GM12892 (cell line): ENCODE results near the gene MYO5A.

Source experiments
- POLR2A ChIP-seq: IDR thresholded peaks from 2 replicates; pipeline ENCODE4 v1.6.1; 2011; ENCODE audit warnings: low read depth, low read length, control low read depth
- POLR2AphosphoS5 ChIP-seq: IDR thresholded peaks from 2 replicates; pipeline ENCODE4 v1.6.1; 2011; ENCODE audit warnings: low read depth, low read length, control low read depth

- TF ChIP-seq POLR2A: no peak
- TF ChIP-seq POLR2AphosphoS5: no peak
Measured at GRCh38 chr15:52559575-52559974, 30.9 kb upstream of the MYO5A start.
